HCT116 (cell line): ENCODE data around the gene PPP1R3E. TPM values are rescaled to one million over a fixed set of nuclear protein-coding genes. Genes with fewer than 3 reads are reported as not detected.

Source experiments
- ATAC-seq: fragments of 200-7000 bp; cut with Tn5 transposase; 2 replicates; pipeline ENCODE4 v1.9.1; 2020; ENCODE audit warnings: mild to moderate bottlenecking, moderate library complexity
- BruUV-seq: library from RNA; stranded (reverse); fragments of 400-500 nt; replicated peaks from 2 replicates; lab custom pipeline; 2021; lab: Mats Ljungman, UMichigan
- CTCF ChIA-PET: fragments of 300-600 bp; sonication (Branson Sonifier 250); formaldehyde crosslinking; loops from one replicate; lab custom pipeline; 2021; ENCODE audit warnings: antibody characterized with exemption; lab: Charles Lee
- POLR2A ChIA-PET: fragments of 300-600, 350-600 bp; sonication (Branson Sonifier 250); formaldehyde crosslinking; loops from one replicate; lab custom pipeline; 2021; ENCODE audit warnings: antibody characterized with exemption; lab: Charles Lee
- RAD21 ChIA-PET, 2 experiments: fragments of 300-600 bp; sonication (Branson Sonifier 250); formaldehyde crosslinking; loops; one replicate each; lab custom pipeline; 2023; ENCODE audit warnings: low total read pairs in 2 of 2; ENCODE audit not compliant: uncharacterized antibody in 2 of 2, unreplicated experiment in 2 of 2, low non-redundant PET in 1 of 2; lab: Charles Lee
- DNase-seq: peaks from one replicate; pipeline ENCODE4 v3.0.0-alpha.2; 2010; ENCODE audit warnings: low read depth, low spot score
- H2AFZ ChIP-seq: fragments of 200-600 bp; shearing (Covaris generic), sonication (generic); 2 replicates; pipeline ENCODE4 v1.6.1; 2017; ENCODE audit warnings: low read depth, mixed run types, mixed read lengths, antibody characterized with exemption, low read length; ENCODE audit not compliant: poor library complexity, severe bottlenecking
- H3K27ac ChIP-seq: 2 replicates; pipeline ENCODE4 v1.5.1; 2012; ENCODE audit warnings: low read depth, low read length
- H3K27me3 ChIP-seq: fragments of 200-600 bp; sonication (generic); 2 replicates; pipeline ENCODE4 v1.6.1; 2016; ENCODE audit warnings: mixed run types, low read length, mixed read lengths; ENCODE audit not compliant: insufficient read depth
- H3K36me3 ChIP-seq, 2 experiments: fragments of 200-500 bp in 1 of 2; fragments of 200-600 bp in 1 of 2; sonication (Bioruptor generic) in 1 of 2; sonication (generic) in 1 of 2; 2 replicates each; pipeline versions ENCODE4 v1.5.1 to v1.6.1; 2014 to 2016; ENCODE audit warnings: low read length in 2 of 2, inconsistent platforms in 1 of 2, mixed read lengths in 1 of 2, mixed run types in 1 of 2; ENCODE audit not compliant: insufficient read depth in 2 of 2, control insufficient read depth in 1 of 2
- H3K4me1 ChIP-seq, 2 experiments: fragments of 200-600 bp in 1 of 2; sonication (generic) in 1 of 2; 2 replicates each; pipeline versions ENCODE4 v1.5.1 to v1.6.1; 2012 to 2017; ENCODE audit warnings: low read length in 2 of 2, inconsistent platforms in 1 of 2, mild to moderate bottlenecking in 1 of 2, mixed read lengths in 1 of 2, mixed run types in 1 of 2, moderate library complexity in 1 of 2; ENCODE audit not compliant: insufficient read depth in 2 of 2, control insufficient read depth in 1 of 2
- H3K4me2 ChIP-seq: fragments of 200-600 bp; sonication (generic); 2 replicates; pipeline ENCODE4 v1.6.1; 2017; ENCODE audit warnings: mixed run types, low read length, mixed read lengths
- H3K4me3 ChIP-seq, 2 experiments: fragments of 200-600 bp in 1 of 2; sonication (generic) in 1 of 2; replicated peaks in 1 of 2; 2 replicates each; pipeline ENCODE4 v1.5.1; 2011 to 2016; ENCODE audit warnings: low read length in 2 of 2, control low read depth in 1 of 2, low read depth in 1 of 2, mild to moderate bottlenecking in 1 of 2, mixed read lengths in 1 of 2, mixed run types in 1 of 2
- H3K79me2 ChIP-seq: fragments of 200-600 bp; sonication (generic); 2 replicates; pipeline ENCODE4 v1.6.1; 2017; ENCODE audit warnings: mild to moderate bottlenecking, mixed run types, low read length, moderate library complexity, mixed read lengths; ENCODE audit not compliant: insufficient read depth
- H3K9ac ChIP-seq: fragments of 200-600 bp; sonication (generic); 2 replicates; pipeline ENCODE4 v1.6.1; 2016; ENCODE audit warnings: low read length, mixed read lengths
- H3K9me2 ChIP-seq: fragments of 200-600 bp; sonication (generic), shearing (Covaris generic); 2 replicates; pipeline ENCODE4 v1.6.1; 2017; ENCODE audit warnings: mixed run types, mild to moderate bottlenecking, moderate library complexity; ENCODE audit not compliant: insufficient read depth
- H3K9me3 ChIP-seq, 2 experiments: fragments of 200-500 bp in 1 of 2; fragments of 200-600 bp in 1 of 2; sonication (Bioruptor generic) in 1 of 2; sonication (generic) in 1 of 2; 2 replicates each; pipeline ENCODE4 v1.6.1; 2014 to 2017; ENCODE audit warnings: low read length in 2 of 2, mixed read lengths in 2 of 2, inconsistent platforms in 1 of 2, low read depth in 1 of 2, mild to moderate bottlenecking in 1 of 2, mixed run types in 1 of 2, moderate library complexity in 1 of 2; ENCODE audit not compliant: control insufficient read depth in 1 of 2, insufficient read depth in 1 of 2
- H4K20me1 ChIP-seq: fragments of 200-600 bp; sonication (generic), shearing (Covaris generic); 2 replicates; pipeline ENCODE4 v1.6.1; 2017; ENCODE audit warnings: mixed run types, mild to moderate bottlenecking, moderate library complexity; ENCODE audit not compliant: insufficient read depth
- CBX3 ChIP-seq: IDR thresholded peaks from 2 replicates; pipeline ENCODE4 v1.6.1; 2012; ENCODE audit warnings: low read depth
- CEBPB ChIP-seq: IDR thresholded peaks from 2 replicates; pipeline ENCODE4 v1.6.1; 2012; ENCODE audit warnings: low read depth
- EGR1 ChIP-seq: IDR thresholded peaks from 2 replicates; pipeline ENCODE4 v1.6.1; 2012; ENCODE audit warnings: low read depth
- EZH2 ChIP-seq: fragments of 200-600 bp; sonication (generic); IDR thresholded peaks from 2 replicates; pipeline ENCODE4 v1.6.1; 2017; ENCODE audit warnings: antibody characterized with exemption, mixed run types
- EZH2phosphoT487 ChIP-seq: fragments of 200-600 bp; IDR thresholded peaks from 2 replicates; pipeline ENCODE4 v1.6.1; 2018; ENCODE audit warnings: antibody characterized with exemption, borderline replicate concordance
- FOSL1 ChIP-seq: IDR thresholded peaks from 2 replicates; pipeline ENCODE4 v1.6.1; 2012; ENCODE audit warnings: low read depth
- JUND ChIP-seq: IDR thresholded peaks from 2 replicates; pipeline ENCODE4 v1.6.1; 2012
- POLR2AphosphoS5 ChIP-seq: IDR thresholded peaks from 2 replicates; pipeline ENCODE4 v1.6.1; 2011; ENCODE audit warnings: mild to moderate bottlenecking, low read depth, low read length, moderate library complexity
- RAD21 ChIP-seq: IDR thresholded peaks from 2 replicates; pipeline ENCODE4 v1.6.1; 2012; ENCODE audit warnings: low read depth, mild to moderate bottlenecking
- SIN3A ChIP-seq: IDR thresholded peaks from 2 replicates; pipeline ENCODE4 v1.6.1; 2012; ENCODE audit warnings: low read depth
- TCF7L2 ChIP-seq: IDR thresholded peaks from 2 replicates; pipeline ENCODE4 v1.7.0; 2011; ENCODE audit warnings: borderline replicate concordance, inconsistent platforms; ENCODE audit not compliant: insufficient read depth, insufficient read length; ENCODE audit errors: extremely low read depth
- YY1 ChIP-seq: IDR thresholded peaks from 2 replicates; pipeline ENCODE4 v1.6.1; 2011; ENCODE audit warnings: low read length, low read depth, moderate library complexity, mild to moderate bottlenecking; ENCODE audit not compliant: insufficient replicate concordance; ENCODE audit errors: extremely low read depth
- ZFX ChIP-seq: fragments of 450-650 bp; IDR thresholded peaks from 2 replicates; pipeline ENCODE4 v1.6.1; 2017
- intact Hi-C: fragments of 100-400 bp; cut with micrococcal nuclease; formaldehyde crosslinking; loops from 2 replicates; pipeline ENCODE4 v1.10.0; 2022
- total RNA-seq: library from RNA; stranded (reverse); gene quantifications from one replicate; pipeline ENCODE4 v1.2.1, GENCODE V29; 2021; ENCODE audit not compliant: unreplicated experiment
- TF ChIP-seq, protein P1 (sequence below): IDR thresholded peaks from 2 replicates; pipeline ENCODE4 v1.6.1; 2012
- TF ChIP-seq, protein P2 (sequence below), 3 experiments: fragments of 200-600 bp in 1 of 3; sonication (generic) in 1 of 3; IDR thresholded peaks in 2 of 3; conservative IDR thresholded peaks in 1 of 3; 2 replicates each; pipeline ENCODE4 v1.5.1; 2012 to 2017; ENCODE audit warnings: low read depth in 2 of 3, low read length in 2 of 3, antibody characterized with exemption in 1 of 3, borderline replicate concordance in 1 of 3, control low read depth in 1 of 3, mild to moderate bottlenecking in 1 of 3, mixed read lengths in 1 of 3, mixed run types in 1 of 3, moderate library complexity in 1 of 3; ENCODE audit not compliant: insufficient read depth in 1 of 3
- TF ChIP-seq, protein P3 (sequence below): IDR thresholded peaks from 2 replicates; pipeline ENCODE4 v1.6.1; 2012
- TF ChIP-seq, protein P4 (sequence below): IDR thresholded peaks from 2 replicates; pipeline ENCODE4 v1.6.1; 2011; ENCODE audit warnings: mild to moderate bottlenecking, low read length, moderate library complexity; ENCODE audit not compliant: insufficient replicate concordance; ENCODE audit errors: extremely low read depth
- TF ChIP-seq, protein P5 (sequence below): IDR thresholded peaks from 2 replicates; pipeline ENCODE4 v1.6.1; 2012; ENCODE audit warnings: low read depth

PPP1R3E gene
- total RNA-seq, 1 experiment from 2014 or later = 5.6 TPM

DNA sequence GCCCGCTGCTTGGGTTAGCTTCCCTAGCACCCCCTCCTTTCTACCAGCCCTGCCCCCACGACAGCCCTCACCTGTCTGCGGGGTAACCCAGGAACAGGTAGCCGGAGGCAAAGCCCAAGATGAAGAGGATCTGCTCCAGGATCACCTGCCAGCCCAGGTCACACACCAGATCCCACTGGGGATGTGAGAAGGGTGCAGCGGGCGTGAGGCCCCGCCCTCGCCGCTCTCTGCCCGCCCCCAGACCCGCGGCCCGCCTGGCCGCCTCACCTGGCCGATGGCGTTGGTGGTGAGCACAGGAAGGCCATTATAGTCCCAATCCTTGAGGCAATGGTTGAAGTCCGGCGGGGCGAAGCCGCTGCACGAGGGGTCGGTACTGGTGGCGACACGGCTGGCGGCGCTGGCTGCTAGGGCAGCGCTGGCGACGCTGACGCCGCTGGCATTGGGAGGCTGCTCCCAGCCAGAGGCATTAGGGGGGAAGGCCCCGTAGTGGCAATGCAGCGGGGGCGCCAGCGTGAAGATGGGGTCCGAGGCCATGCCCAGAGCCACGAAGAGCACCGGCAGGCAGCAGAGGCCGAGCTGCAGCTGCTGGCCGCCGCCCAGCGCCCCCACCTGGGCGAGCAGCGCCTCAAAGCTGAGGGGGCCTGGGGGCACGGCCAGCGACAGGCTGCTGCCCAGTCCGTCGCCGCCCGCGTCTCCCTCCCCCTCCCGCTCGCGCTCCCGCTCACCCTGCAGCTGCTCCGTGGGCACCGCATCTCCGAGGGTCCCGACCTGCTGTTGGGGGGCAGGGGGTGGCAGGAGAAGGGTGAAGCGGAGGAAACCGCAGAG is 49.2 kb upstream of the PPP1R3E start:
- peak overlapping the region; percentile 25; the same call in 1 of the 2 replicates for H3K27ac ChIP-seq
- ChIA-PET CTCF (no interaction called here), POLR2A (no interaction called here)

More for the DNA sequence above, 49.2 kb upstream of the PPP1R3E start:
- ATAC-seq = peak; percentile 16
- Histone ChIP-seq H3K9me3 (no peaks in the 10 kb centered on the region), H3K4me1 (0 out of 4 replicates have a peak, but pooled peaks cover 0 to 2% of the 10 kb centered on the region in 2 experiments), H4K20me1 (no peaks in the 10 kb centered on the region), H3K9ac (peak overlapping the region; percentile 41), H3K9me2 (no peaks in the 10 kb centered on the region), H2AFZ (no peak overlapping the region), H3K4me3 (peak overlapping the region; percentile 50 to 60), H3K36me3 (no peaks in the 10 kb centered on the region), H3K4me2 (peak overlapping the region; percentile 72), H3K79me2 (no peaks in the 10 kb centered on the region), H3K27me3 (no peaks in the 10 kb centered on the region)
- no peak for DNase-seq
- RAD21 ChIA-PET = no interaction called here
- intact Hi-C loops = no loop called here
- TF ChIP-seq JUND (no peak), RAD21 (no peak), SIN3A (no peak), ZFX (no peak), TCF7L2 (no peak), EZH2 (no peak), FOSL1 (no peak), YY1 (no peak), EGR1 (no peak), CBX3 (no peak), CEBPB (no peak), POLR2AphosphoS5 (no peak), EZH2phosphoT487 (no peak)
- TF ChIP-seq, protein P1, sequence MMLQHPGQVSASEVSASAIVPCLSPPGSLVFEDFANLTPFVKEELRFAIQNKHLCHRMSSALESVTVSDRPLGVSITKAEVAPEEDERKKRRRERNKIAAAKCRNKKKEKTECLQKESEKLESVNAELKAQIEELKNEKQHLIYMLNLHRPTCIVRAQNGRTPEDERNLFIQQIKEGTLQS = no peak
- TF ChIP-seq, protein P2, sequence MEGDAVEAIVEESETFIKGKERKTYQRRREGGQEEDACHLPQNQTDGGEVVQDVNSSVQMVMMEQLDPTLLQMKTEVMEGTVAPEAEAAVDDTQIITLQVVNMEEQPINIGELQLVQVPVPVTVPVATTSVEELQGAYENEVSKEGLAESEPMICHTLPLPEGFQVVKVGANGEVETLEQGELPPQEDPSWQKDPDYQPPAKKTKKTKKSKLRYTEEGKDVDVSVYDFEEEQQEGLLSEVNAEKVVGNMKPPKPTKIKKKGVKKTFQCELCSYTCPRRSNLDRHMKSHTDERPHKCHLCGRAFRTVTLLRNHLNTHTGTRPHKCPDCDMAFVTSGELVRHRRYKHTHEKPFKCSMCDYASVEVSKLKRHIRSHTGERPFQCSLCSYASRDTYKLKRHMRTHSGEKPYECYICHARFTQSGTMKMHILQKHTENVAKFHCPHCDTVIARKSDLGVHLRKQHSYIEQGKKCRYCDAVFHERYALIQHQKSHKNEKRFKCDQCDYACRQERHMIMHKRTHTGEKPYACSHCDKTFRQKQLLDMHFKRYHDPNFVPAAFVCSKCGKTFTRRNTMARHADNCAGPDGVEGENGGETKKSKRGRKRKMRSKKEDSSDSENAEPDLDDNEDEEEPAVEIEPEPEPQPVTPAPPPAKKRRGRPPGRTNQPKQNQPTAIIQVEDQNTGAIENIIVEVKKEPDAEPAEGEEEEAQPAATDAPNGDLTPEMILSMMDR (IDR thresholded peaks at IDR 0.05 in 2 of 3, conservative IDR thresholded peaks at IDR 0.05 in 1 of 3; ENCODE audit: borderline replicate concordance in 1 of 3, insufficient read depth in 1 of 3, low read depth in 2 of 3, low read length in 2 of 3) = no peak
- TF ChIP-seq, protein P3, sequence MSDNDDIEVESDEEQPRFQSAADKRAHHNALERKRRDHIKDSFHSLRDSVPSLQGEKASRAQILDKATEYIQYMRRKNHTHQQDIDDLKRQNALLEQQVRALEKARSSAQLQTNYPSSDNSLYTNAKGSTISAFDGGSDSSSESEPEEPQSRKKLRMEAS = no peak
- TF ChIP-seq, protein P4, sequence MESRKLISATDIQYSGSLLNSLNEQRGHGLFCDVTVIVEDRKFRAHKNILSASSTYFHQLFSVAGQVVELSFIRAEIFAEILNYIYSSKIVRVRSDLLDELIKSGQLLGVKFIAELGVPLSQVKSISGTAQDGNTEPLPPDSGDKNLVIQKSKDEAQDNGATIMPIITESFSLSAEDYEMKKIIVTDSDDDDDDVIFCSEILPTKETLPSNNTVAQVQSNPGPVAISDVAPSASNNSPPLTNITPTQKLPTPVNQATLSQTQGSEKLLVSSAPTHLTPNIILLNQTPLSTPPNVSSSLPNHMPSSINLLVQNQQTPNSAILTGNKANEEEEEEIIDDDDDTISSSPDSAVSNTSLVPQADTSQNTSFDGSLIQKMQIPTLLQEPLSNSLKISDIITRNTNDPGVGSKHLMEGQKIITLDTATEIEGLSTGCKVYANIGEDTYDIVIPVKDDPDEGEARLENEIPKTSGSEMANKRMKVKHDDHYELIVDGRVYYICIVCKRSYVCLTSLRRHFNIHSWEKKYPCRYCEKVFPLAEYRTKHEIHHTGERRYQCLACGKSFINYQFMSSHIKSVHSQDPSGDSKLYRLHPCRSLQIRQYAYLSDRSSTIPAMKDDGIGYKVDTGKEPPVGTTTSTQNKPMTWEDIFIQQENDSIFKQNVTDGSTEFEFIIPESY = no peak
- TF ChIP-seq, protein P5, sequence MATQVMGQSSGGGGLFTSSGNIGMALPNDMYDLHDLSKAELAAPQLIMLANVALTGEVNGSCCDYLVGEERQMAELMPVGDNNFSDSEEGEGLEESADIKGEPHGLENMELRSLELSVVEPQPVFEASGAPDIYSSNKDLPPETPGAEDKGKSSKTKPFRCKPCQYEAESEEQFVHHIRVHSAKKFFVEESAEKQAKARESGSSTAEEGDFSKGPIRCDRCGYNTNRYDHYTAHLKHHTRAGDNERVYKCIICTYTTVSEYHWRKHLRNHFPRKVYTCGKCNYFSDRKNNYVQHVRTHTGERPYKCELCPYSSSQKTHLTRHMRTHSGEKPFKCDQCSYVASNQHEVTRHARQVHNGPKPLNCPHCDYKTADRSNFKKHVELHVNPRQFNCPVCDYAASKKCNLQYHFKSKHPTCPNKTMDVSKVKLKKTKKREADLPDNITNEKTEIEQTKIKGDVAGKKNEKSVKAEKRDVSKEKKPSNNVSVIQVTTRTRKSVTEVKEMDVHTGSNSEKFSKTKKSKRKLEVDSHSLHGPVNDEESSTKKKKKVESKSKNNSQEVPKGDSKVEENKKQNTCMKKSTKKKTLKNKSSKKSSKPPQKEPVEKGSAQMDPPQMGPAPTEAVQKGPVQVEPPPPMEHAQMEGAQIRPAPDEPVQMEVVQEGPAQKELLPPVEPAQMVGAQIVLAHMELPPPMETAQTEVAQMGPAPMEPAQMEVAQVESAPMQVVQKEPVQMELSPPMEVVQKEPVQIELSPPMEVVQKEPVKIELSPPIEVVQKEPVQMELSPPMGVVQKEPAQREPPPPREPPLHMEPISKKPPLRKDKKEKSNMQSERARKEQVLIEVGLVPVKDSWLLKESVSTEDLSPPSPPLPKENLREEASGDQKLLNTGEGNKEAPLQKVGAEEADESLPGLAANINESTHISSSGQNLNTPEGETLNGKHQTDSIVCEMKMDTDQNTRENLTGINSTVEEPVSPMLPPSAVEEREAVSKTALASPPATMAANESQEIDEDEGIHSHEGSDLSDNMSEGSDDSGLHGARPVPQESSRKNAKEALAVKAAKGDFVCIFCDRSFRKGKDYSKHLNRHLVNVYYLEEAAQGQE = no peak
- BruUV-seq = no TSS peak
